Mesodermal cell (in vitro differentiated cells): ENCODE results near the gene MS4A4E. TPM values are rescaled to one million over a fixed set of nuclear protein-coding genes. Genes with fewer than 3 reads are reported as not detected.
"Not testable (repeated sequence)": the region's sequence is repeated elsewhere in the genome, so short reads cannot be mapped to it uniquely, and the experiment has no call there.

Experiments
- H3K27ac ChIP-seq: 2 replicates; pipeline ENCODE4 v1.7.0; 2013; ENCODE audit warnings: mild to moderate bottlenecking, low read depth, low read length, moderate library complexity; ENCODE audit not compliant: severe bottlenecking
- H3K36me3 ChIP-seq: 2 replicates; pipeline ENCODE4 v1.7.1; 2013; ENCODE audit warnings: mild to moderate bottlenecking, low read length, moderate library complexity; ENCODE audit not compliant: control insufficient read depth, insufficient read depth
- H3K4me1 ChIP-seq: one replicate; pipeline ENCODE4 v1.7.1; 2013; ENCODE audit warnings: mild to moderate bottlenecking, low read length; ENCODE audit not compliant: insufficient read depth, control insufficient read depth, poor library complexity, severe bottlenecking
- H3K4me3 ChIP-seq: 2 replicates; pipeline ENCODE4 v1.7.0; 2013; ENCODE audit warnings: low read length, control low read depth, mild to moderate bottlenecking; ENCODE audit not compliant: insufficient read depth, poor library complexity, severe bottlenecking; ENCODE audit errors: extremely low read depth
- H3K9me3 ChIP-seq: 2 replicates; pipeline ENCODE4 v1.7.1; 2013; ENCODE audit warnings: mild to moderate bottlenecking, low read length, moderate library complexity; ENCODE audit not compliant: control insufficient read depth
- WGBS, 2 experiments: methylation state at CpG; one replicate each; pipeline ENCODE4 v1.1.5; 2013; ENCODE audit warnings: missing lambda C conversion rate in 2 of 2; ENCODE audit not compliant: insufficient coverage in 2 of 2; 5-methylcytosine and 5-hydroxymethylcytosine counted together
- polyA plus RNA-seq, 2 experiments: library from polyadenylated mRNA; stranded (reverse); fragments of 50-300 nt; gene quantifications; one replicate each; pipeline ENCODE4 v1.2.3, GENCODE V29; 2013

The MS4A4E gene
- not detected for polyA plus RNA-seq (2013, experiment 1 of 2)
- not detected for polyA plus RNA-seq (2013, experiment 2 of 2)

DNA sequence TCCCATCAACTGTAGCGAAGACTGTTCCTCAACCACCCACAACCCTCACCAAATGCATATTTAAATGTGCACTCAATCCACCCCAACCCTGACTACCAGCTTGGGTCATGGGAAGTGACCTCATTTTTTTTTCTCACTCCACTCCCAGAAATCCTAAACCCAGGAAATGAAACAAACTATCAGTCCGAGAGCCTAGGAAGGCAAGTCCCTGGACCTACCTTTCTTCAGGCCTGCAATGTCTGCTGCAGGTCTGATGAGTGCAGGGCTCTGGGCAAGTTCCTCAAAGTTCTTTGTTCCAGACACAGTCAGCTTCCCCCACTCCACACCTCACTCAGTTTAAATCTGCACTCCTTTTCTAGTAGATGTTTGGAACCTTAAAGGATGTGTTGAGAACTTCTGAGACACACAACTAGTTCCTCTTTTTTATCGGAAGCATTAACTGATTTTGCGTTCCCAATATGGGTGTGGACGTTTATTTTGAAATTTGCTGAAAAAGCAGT, at the start of gene MS4A4E:
Gene MS4A4E (minus strand): TSS at position 398 of the 500 bp plus-strand sequence. CDS start 13,082 bp downstream, outside the sequence.
- 86% methylated on average over 1 to 5 of the region's 5 CpGs for WGBS, 2 experiments
- no peaks in the 10 kb centered on the region for H3K9me3 ChIP-seq

DNA sequence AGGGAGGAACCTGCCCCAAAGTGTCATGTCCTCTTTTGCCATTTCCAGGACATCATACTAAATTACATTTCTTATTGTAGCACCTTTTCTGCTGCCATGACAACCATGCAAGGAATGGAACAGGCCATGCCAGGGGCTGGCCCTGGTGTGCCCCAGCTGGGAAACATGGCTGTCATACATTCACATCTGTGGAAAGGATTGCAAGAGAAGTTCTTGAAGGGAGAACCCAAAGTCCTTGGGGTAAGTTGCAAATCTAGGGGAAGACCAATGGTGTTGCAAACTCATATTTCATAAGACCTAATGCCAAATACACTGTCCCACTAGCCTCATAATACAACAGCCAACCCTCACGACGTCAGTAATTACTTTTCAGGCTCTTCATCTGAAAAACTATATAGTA, 49.2 kb upstream of the MS4A4E start:
- Histone ChIP-seq H3K36me3 (no peaks in the 10 kb centered on the region), H3K4me3 (no peak overlapping the region), H3K27ac (no peak overlapping the region), H3K9me3 (no peaks in the 10 kb centered on the region), H3K4me1 (no peaks in the 10 kb centered on the region)
- WGBS, 2 experiments: no CpG with 5 or more reads among the region's 2 CpGs

More for the DNA sequence above, at the start of gene MS4A4E:
- H3K27ac ChIP-seq: no peak within 1 kb of the TSS
- no peaks in the 10 kb centered on the region for H3K36me3 ChIP-seq
- no peak within 1 kb of the TSS for H3K4me3 ChIP-seq
- no peaks in the 10 kb centered on the region for H3K4me1 ChIP-seq

DNA sequence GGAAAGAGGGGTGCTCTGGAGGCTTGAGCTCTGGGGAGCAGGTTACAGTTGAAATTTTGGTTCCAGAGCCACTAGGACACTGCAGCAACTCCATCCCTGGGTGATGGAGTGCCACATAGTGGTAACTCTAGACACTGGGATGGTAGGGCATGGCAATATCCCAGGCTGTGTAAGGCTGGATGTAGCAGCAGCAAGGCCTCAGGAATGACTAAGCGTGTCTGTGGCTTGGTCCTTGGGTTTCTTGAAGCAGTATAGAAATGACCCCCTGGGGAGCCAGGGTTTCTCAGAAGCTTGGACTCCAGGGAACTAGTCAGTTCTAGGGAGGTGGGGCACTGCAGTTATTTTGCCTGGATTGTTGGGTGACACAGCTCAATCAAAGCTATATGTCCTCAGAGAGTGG, 45.6 kb upstream of the MS4A4E start:
- no peaks in the 10 kb centered on the region for H3K36me3 ChIP-seq
- WGBS, 2 experiments: 78% methylated on average over 1 of the region's 1 CpG; no CpG with 5 or more reads in 1 of the 2 experiments

DNA sequence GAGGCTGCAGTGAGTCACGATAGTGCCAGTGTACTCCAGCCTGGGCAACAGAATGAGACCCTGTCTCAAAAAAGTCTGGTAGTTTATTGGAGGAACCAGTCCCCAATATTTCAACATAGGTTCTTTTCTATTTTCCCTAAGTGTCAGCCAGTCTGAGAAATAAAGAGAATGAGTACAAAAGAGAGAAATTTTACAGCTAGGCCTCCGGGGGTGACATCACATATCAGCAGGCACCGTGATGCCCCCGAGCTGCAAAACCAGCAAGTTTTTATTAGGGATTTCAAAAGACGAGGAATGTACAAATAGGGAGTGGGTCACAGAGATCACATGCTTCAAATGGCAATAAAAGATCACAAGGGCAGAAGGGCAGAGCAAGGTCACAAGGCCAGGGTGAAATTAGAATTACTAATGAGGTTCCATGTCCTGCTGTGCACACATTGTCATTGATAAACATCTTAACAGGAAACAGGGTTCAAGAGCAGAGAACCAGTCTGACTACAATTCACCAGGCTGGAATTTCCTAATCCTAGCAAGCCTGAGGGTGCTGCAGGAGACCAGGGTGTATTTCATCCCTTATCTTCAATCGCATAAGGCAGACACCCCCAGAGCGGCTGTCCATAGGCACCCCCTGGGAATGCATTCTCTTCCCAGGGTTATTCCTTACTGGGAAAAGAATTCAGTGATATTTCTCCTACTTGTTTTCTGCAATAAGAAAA, 42.6 kb upstream of the MS4A4E start:
- not testable (repeated sequence) for H3K36me3 ChIP-seq, H3K9me3 ChIP-seq, H3K4me3 ChIP-seq, H3K27ac ChIP-seq, H3K4me1 ChIP-seq
- WGBS, 2 experiments: 65 to 80% methylated on average over 4 of the region's 7 CpGs

More for the DNA sequence above, 45.6 kb upstream of the MS4A4E start:
- Histone ChIP-seq H3K4me1 (peaks cover 2% of the 10 kb centered on the region), H3K27ac (no peak overlapping the region), H3K9me3 (no peaks in the 10 kb centered on the region), H3K4me3 (no peak overlapping the region)

DNA sequence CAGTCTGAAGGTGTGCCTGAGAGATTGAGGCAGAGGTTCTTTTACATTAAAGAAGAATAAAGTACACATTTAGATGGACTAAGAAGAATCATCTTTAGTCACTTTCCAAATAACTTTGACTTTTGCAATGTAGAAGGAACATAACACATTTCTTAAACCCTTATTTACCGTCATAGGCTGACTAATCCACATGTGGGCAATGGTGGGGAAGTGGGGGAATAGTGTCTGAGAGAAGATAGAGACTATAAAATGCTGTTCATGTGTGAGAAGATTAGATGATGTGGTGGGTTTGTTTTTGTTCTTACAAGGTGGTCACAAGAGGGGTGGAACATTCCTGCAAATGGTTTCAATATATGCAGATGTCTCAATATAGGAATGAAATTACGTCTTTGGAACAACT, 39.3 kb upstream of the MS4A4E start:
- no peak overlapping the region for H3K4me3 ChIP-seq
- H3K4me1 ChIP-seq: peaks cover 2% of the 10 kb centered on the region
- 71% methylated on average over 1 of the region's 2 CpGs; no CpG with 5 or more reads in 1 of the 2 experiments for WGBS, 2 experiments
- H3K27ac ChIP-seq: no peak overlapping the region
- H3K9me3 ChIP-seq: no peaks in the 10 kb centered on the region
- H3K36me3 ChIP-seq: no peaks in the 10 kb centered on the region

DNA sequence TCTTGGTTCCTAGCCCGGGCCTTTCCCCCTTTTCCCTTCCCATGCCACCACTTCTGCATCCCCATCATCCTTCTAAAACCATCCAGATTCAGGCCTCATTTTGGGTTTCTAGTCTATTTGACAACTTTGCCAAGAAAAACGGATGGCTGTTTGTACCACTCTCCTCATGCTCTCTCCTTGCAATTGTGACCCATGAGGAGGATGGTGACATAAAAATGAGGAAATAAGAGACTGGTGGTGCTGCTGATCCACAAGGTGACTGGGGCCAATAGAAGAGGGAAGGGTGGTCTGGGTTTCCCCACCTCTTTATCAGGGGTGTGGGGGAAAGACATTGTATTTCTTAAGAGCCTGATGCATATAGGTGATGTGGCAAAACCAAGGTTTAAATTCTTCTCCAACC, 38.5 kb upstream of the MS4A4E start:
- no peak overlapping the region for H3K4me3 ChIP-seq
- 83 to 100% methylated on average over 1 of the region's 2 CpGs for WGBS, 2 experiments
- H3K4me1 ChIP-seq: peaks cover 2% of the 10 kb centered on the region
- H3K27ac ChIP-seq: no peak overlapping the region
- no peaks in the 10 kb centered on the region for H3K36me3 ChIP-seq
- H3K9me3 ChIP-seq: no peaks in the 10 kb centered on the region

DNA sequence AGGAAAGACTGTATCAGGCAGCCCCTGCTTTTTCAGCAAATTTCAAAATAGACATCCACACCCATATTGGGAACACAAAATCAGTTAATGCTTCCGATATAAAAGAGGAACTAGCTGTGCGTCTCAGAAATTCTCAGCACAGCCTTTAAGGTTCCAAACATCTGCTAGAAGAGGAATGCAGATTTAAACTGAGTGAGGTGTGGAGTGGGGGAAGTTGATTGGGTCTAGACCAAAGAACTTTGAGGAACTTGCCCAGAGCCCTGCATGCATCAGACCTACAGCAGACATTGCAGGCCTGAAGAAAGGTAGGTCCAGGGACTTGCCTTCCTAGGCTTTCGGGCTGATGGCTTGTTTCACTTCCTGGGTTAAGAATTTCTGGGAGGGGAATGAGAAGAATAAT, 37.5 kb upstream of the MS4A4E start, which contains the start of gene MS4A4A:
Gene MS4A4A (plus strand): TSS at position 255 of the 400 bp plus-strand sequence. CDS start 10 bp downstream, at position 265.
- no peak within 1 kb of the TSS for H3K27ac ChIP-seq
- no peaks in the 10 kb centered on the region for H3K9me3 ChIP-seq
- 93% methylated on average over 2 to 3 of the region's 3 CpGs for WGBS, 2 experiments

DNA sequence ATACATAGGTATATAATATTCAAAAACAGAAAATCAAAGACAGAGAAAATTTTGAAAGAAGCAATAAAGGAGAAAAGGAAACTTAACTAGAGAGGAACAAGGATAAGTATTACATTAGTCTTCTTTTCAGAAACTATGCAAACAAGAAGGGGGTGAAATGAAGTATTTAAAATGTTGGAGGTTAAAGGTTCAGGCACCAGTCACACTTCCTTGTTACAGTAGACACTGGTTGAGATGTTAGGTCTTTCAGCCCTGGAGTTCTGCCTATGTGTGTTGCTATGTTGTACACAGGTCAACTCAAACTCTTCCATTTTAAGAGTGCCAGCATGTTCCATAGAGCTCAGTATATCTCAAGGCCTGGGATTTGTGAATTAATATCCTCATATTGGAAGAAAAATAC, 31.5 kb upstream of the MS4A4E start:
- H3K4me1 ChIP-seq: no peaks in the 10 kb centered on the region
- H3K36me3 ChIP-seq: no peaks in the 10 kb centered on the region
- H3K27ac ChIP-seq: no peak overlapping the region
- H3K4me3 ChIP-seq: no peak overlapping the region
- H3K9me3 ChIP-seq: peaks cover 9% of the 10 kb centered on the region

More for the DNA sequence above, 37.5 kb upstream of the MS4A4E start, which contains the start of gene MS4A4A:
- no peak within 1 kb of the TSS for H3K4me3 ChIP-seq
- peaks cover 2% of the 10 kb centered on the region for H3K4me1 ChIP-seq
- no peaks in the 10 kb centered on the region for H3K36me3 ChIP-seq

DNA sequence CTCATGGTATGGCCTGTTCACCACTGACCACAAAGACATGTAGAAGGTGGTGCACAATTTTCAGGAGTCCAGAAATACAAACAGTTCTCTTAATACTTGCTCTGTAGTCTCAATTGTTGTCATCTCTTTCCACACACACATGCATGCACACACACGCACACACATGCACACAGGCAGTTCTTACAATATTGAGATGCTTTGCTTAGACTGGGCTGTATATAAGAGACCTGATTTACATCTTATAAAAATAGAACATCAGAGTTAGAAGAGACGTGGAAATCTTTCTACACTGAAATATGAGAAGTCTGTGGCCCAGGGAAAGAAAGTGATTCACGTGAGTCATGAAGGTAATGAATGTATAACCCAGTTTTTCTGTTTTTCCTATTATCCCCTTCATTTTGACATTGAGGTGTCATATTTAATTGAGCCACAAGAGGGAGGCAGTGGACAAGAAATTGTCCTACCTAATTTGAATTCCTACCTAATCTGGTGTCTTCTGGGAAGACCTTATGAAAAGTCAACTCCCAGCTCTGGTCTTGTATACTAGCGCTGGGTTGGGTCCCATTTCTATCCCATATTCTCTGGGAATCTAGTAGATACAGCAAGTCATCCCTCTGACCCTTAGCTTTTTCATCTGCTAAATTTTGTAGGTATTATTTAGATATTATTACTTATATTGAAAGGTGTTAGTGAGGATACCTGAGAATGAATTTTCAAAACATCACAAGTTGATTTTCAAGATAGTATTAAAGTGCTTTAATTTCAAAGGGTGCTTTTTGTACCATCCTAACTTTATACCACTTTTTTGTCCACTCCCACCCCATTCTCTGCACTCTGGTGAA, 22.7 kb upstream of the MS4A4E start:
- Histone ChIP-seq H3K4me1 (no peaks in the 10 kb centered on the region), H3K36me3 (no peaks in the 10 kb centered on the region), H3K4me3 (no peak overlapping the region), H3K27ac (no peak overlapping the region), H3K9me3 (peaks cover 14% of the 10 kb centered on the region)
- WGBS, 2 experiments: 17 to 20% methylated on average over 1 of the region's 4 CpGs

DNA sequence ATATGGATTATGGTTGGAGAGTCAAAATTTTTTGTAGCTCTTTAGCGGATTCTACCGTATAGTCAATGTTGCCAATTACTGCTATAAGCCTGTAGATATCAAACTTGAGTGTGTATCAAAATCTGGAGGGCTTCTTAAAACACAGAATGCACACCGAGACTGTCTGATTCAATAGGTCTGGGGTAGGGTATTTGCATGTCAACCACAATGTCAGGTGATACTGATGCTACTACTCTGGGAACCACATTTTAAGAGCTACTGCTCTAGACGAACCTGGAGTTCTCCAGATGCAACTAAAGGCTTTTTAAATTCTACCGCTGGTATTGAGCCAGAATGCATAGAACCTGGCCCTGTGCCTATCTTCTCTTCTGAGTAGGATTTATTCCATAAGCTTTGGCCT, 21.7 kb upstream of the MS4A4E start:
- WGBS, 2 experiments: 60 to 73% methylated on average over 3 to 4 of the region's 5 CpGs
- no peak overlapping the region for H3K27ac ChIP-seq
- H3K9me3 ChIP-seq: peaks cover 6% of the 10 kb centered on the region
- H3K4me3 ChIP-seq: no peak overlapping the region
- no peaks in the 10 kb centered on the region for H3K4me1 ChIP-seq
- H3K36me3 ChIP-seq: no peaks in the 10 kb centered on the region
